WTC11 (cell line): ENCODE measurements around the gene YEATS2. TPM values are rescaled to one million over a fixed set of nuclear protein-coding genes. Genes with fewer than 3 reads are reported as not detected.

ENCODE experiments used
- ATAC-seq: fragments of 200-7000 bp; cut with Tn5 transposase; 2 replicates; pipeline ENCODE4 v1.10.0; 2021; ENCODE audit warnings: mild to moderate bottlenecking, moderate library complexity
- CTCF ChIA-PET: fragments of 300-600 bp; sonication (Branson Sonifier 250); formaldehyde crosslinking; loops from one replicate; lab custom pipeline; 2021; ENCODE audit warnings: antibody characterized with exemption; lab: Charles Lee
- POLR2A ChIA-PET: fragments of 350-600 bp; sonication (Branson Sonifier 250); formaldehyde crosslinking; loops from one replicate; lab custom pipeline; 2021; ENCODE audit warnings: antibody characterized with exemption; lab: Charles Lee
- DNase-seq: peaks from one replicate; pipeline ENCODE4 v3.0.0; 2021; ENCODE audit warnings: low spot score
- H3K27ac Mint-ChIP-seq: 2 replicates; pipeline ENCODE4 v1.8.0; 2021; ENCODE audit warnings: mixed read lengths
- H3K27me3 Mint-ChIP-seq: 2 replicates; pipeline ENCODE4 v1.8.0; 2021; ENCODE audit warnings: low read depth, mild to moderate bottlenecking, moderate library complexity, mixed read lengths
- H3K36me3 Mint-ChIP-seq: 2 replicates; pipeline ENCODE4 v1.8.0; 2021; ENCODE audit warnings: mixed read lengths
- H3K4me1 Mint-ChIP-seq: 2 replicates; pipeline ENCODE4 v1.8.0; 2022; ENCODE audit warnings: mixed read lengths
- H3K4me3 Mint-ChIP-seq: 2 replicates; pipeline ENCODE4 v1.8.0; 2021; ENCODE audit warnings: mild to moderate bottlenecking, moderate library complexity, mixed read lengths
- H3K9me3 Mint-ChIP-seq: 2 replicates; pipeline ENCODE4 v1.8.0; 2021; ENCODE audit warnings: mixed read lengths
- AFF4 ChIP-seq: sonication (generic); formaldehyde crosslinking; IDR thresholded peaks from 2 replicates; pipeline ENCODE4 v1.8.1; 2023; ENCODE audit warnings: mild to moderate bottlenecking, missing genetic modification reagents, borderline replicate concordance
- CBFB ChIP-seq: sonication (generic); formaldehyde crosslinking; IDR thresholded peaks from 2 replicates; pipeline ENCODE4 v1.8.1; 2022; ENCODE audit warnings: mild to moderate bottlenecking, low read depth, missing genetic modification reagents
- CTCF ChIP-seq: fragments of 200-600 bp; IDR thresholded peaks from 2 replicates; pipeline ENCODE4 v1.8.0; 2022; ENCODE audit warnings: antibody characterized with exemption
- IRF2 ChIP-seq: sonication (generic); formaldehyde crosslinking; IDR thresholded peaks from 2 replicates; pipeline ENCODE4 v1.8.0; 2022; ENCODE audit warnings: low read depth, missing genetic modification reagents, borderline replicate concordance
- MXD4 ChIP-seq: fragments of 250-450 bp; sonication (Bioruptor Pico); IDR thresholded peaks from 2 replicates; pipeline ENCODE4 v1.8.0; 2021; ENCODE audit warnings: mild to moderate bottlenecking, moderate library complexity, borderline replicate concordance
- NR1H2 ChIP-seq: sonication (generic); formaldehyde crosslinking; IDR thresholded peaks from 2 replicates; pipeline ENCODE4 v1.9.0; 2021; ENCODE audit warnings: mild to moderate bottlenecking, moderate library complexity, missing genetic modification reagents
- NR2C2 ChIP-seq: sonication (generic); formaldehyde crosslinking; IDR thresholded peaks from 2 replicates; pipeline ENCODE4 v1.8.0; 2022; ENCODE audit warnings: mild to moderate bottlenecking, missing genetic modification reagents
- TCF7 ChIP-seq: sonication (generic); formaldehyde crosslinking; IDR thresholded peaks from 2 replicates; pipeline ENCODE4 v1.8.0; 2022; ENCODE audit warnings: mild to moderate bottlenecking, low read depth, missing genetic modification reagents, moderate library complexity
- ZNF219 ChIP-seq: sonication (generic); formaldehyde crosslinking; IDR thresholded peaks from 2 replicates; pipeline ENCODE4 v1.8.0; 2023; ENCODE audit warnings: missing genetic modification reagents, mild to moderate bottlenecking, borderline replicate concordance
- ZNF416 ChIP-seq: fragments of 250-450 bp; sonication (Bioruptor Pico); IDR thresholded peaks from 2 replicates; pipeline ENCODE4 v1.9.0; 2021; ENCODE audit warnings: mild to moderate bottlenecking, inconsistent platforms
- ZNF423 ChIP-seq: fragments of 250-450 bp; sonication (Bioruptor Pico); IDR thresholded peaks from 2 replicates; pipeline ENCODE4 v2.1.2; 2022; ENCODE audit warnings: mild to moderate bottlenecking, moderate library complexity
- total RNA-seq: library from RNA; stranded (reverse); gene quantifications from 3 replicates; pipeline ENCODE4 v1.2.3, GENCODE V29; 2021
- TF ChIP-seq, protein P1 (sequence below): sonication (generic); formaldehyde crosslinking; conservative IDR thresholded peaks from 2 replicates; pipeline ENCODE4 v1.8.1; 2022; ENCODE audit warnings: mild to moderate bottlenecking, missing genetic modification reagents
- TF ChIP-seq, protein P2 (sequence below): sonication (generic); formaldehyde crosslinking; IDR thresholded peaks from 2 replicates; pipeline ENCODE4 v1.8.0; 2023; ENCODE audit warnings: missing genetic modification reagents, mild to moderate bottlenecking, borderline replicate concordance

Gene YEATS2
- total RNA-seq, 1 experiment from 2014 or later: 42.5 TPM

- TF ChIP-seq AFF4: no peak
- TF ChIP-seq TCF7 (CRISPR knock-in tag): no peak
- TF ChIP-seq ZNF416 (CRISPR knock-in tag): no peak
- no peak for TF ChIP-seq CBFB (CRISPR knock-in tag)
- no peak for TF ChIP-seq ZNF423 (CRISPR knock-in tag)
Measured at GRCh38 chr3:183828538-183828870, 130.9 kb downstream of the YEATS2 start (continued).

GRCh38 chr3:183829466-183829865 lies 131.9 kb downstream of the YEATS2 start:
- POLR2A ChIA-PET: interaction anchor here (0.5 kb wide), 1 partner anchor 40 kb away, joined by 3 read pairs; no protein-coding TSS in a partner anchor
- Mint-ChIP-seq H3K27me3 (peaks cover under 1% of the 10 kb centered on the region), H3K27ac (no peak overlapping the region), H3K9me3 (no peaks in the 10 kb centered on the region), H3K4me3 (no peak overlapping the region), H3K36me3 (peaks cover 18% of the 10 kb centered on the region), H3K4me1 (peaks cover 13% of the 10 kb centered on the region)
- ATAC-seq (no peak), DNase-seq (no peak)
- TF ChIP-seq CTCF (no peak), NR1H2 (no peak), NR2C2 (CRISPR knock-in tag) (no peak), MXD4 (CRISPR knock-in tag) (no peak), ZNF219 (CRISPR knock-in tag) (no peak)
- TF ChIP-seq, protein P1, sequence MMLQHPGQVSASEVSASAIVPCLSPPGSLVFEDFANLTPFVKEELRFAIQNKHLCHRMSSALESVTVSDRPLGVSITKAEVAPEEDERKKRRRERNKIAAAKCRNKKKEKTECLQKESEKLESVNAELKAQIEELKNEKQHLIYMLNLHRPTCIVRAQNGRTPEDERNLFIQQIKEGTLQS: no peak
- TF ChIP-seq, protein P2, sequence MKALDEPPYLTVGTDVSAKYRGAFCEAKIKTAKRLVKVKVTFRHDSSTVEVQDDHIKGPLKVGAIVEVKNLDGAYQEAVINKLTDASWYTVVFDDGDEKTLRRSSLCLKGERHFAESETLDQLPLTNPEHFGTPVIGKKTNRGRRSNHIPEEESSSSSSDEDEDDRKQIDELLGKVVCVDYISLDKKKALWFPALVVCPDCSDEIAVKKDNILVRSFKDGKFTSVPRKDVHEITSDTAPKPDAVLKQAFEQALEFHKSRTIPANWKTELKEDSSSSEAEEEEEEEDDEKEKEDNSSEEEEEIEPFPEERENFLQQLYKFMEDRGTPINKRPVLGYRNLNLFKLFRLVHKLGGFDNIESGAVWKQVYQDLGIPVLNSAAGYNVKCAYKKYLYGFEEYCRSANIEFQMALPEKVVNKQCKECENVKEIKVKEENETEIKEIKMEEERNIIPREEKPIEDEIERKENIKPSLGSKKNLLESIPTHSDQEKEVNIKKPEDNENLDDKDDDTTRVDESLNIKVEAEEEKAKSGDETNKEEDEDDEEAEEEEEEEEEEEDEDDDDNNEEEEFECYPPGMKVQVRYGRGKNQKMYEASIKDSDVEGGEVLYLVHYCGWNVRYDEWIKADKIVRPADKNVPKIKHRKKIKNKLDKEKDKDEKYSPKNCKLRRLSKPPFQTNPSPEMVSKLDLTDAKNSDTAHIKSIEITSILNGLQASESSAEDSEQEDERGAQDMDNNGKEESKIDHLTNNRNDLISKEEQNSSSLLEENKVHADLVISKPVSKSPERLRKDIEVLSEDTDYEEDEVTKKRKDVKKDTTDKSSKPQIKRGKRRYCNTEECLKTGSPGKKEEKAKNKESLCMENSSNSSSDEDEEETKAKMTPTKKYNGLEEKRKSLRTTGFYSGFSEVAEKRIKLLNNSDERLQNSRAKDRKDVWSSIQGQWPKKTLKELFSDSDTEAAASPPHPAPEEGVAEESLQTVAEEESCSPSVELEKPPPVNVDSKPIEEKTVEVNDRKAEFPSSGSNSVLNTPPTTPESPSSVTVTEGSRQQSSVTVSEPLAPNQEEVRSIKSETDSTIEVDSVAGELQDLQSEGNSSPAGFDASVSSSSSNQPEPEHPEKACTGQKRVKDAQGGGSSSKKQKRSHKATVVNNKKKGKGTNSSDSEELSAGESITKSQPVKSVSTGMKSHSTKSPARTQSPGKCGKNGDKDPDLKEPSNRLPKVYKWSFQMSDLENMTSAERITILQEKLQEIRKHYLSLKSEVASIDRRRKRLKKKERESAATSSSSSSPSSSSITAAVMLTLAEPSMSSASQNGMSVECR (CRISPR knock-in tag): no peak
- CTCF ChIA-PET: no interaction called here

- CTCF ChIA-PET: no interaction called here
- Mint-ChIP-seq H3K27ac (no peak overlapping the region), H3K4me1 (peaks cover 12% of the 10 kb centered on the region)
Measured at GRCh38 chr3:183830187-183830586, 132.6 kb downstream of the YEATS2 start.

More at GRCh38 chr3:183830187-183830586, 132.6 kb downstream of the YEATS2 start:
- Mint-ChIP-seq H3K9me3 (no peaks in the 10 kb centered on the region), H3K4me3 (no peak overlapping the region), H3K36me3 (peaks cover 18% of the 10 kb centered on the region)
- ATAC-seq (no peak), DNase-seq (no peak)
- no peak for TF ChIP-seq IRF2 (CRISPR knock-in tag)
- TF ChIP-seq, all 79 proteins: peak for 0
- no peaks in the 10 kb centered on the region for H3K27me3 Mint-ChIP-seq
- POLR2A ChIA-PET: interaction anchor here (0.6 kb wide), 1 partner anchor 309 kb away, joined by 9 read pairs; no protein-coding TSS in a partner anchor
